AML-193 (cell line): ENCODE results near the gene GLTPD2.

Experiments used
- DNase-seq, 2 experiments: peaks; one replicate each; lab custom pipeline; 2025; lab: John Stamatoyannopoulos, UW

GLTPD2 gene

DNA sequence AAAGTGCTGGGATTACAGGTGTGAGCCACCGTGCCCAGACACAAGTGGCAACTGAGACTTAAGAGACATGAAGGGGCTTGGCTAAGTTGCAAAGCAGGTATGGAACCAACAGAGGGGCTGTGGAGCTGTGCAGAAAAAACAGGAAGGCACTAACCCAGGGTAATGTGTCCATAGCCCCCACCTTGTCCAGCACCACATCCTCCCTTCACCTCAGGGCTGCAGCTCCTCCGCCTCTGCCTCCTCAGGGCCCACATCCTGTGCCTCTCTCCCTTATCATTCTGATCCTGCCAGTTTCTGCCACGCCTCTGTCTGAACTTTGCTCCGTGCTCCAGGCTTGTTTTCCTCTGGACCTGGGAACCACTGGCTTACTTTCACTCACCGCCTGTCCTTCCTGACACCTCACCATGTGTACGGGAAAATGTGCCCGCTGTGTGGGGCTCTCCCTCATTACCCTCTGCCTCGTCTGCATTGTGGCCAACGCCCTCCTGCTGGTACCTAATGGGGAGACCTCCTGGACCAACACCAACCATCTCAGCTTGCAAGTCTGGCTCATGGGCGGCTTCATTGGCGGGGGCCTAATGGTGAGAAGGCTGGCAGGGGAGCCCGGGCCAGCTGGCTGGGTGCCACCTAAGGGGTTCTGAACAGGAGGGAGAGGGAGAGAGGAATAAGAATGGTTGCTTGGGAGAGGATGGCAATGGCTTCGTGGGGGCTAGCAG lies 17.1 kb upstream of the GLTPD2 start, which contains the start of gene TM4SF5:
Gene TM4SF5, plus strand, starts transcription at position 368 of the 716 bp plus-strand sequence. Its CDS starts 37 bp downstream, at position 405.
- no peak for DNase-seq

- DNase-seq, result no peak
Measured at GRCh38 chr17:4772235-4772613, 16.5 kb upstream of the GLTPD2 start.

- no peak for DNase-seq
Measured at GRCh38 chr17:4777969-4778760, 10.6 kb upstream of the GLTPD2 start.

DNA sequence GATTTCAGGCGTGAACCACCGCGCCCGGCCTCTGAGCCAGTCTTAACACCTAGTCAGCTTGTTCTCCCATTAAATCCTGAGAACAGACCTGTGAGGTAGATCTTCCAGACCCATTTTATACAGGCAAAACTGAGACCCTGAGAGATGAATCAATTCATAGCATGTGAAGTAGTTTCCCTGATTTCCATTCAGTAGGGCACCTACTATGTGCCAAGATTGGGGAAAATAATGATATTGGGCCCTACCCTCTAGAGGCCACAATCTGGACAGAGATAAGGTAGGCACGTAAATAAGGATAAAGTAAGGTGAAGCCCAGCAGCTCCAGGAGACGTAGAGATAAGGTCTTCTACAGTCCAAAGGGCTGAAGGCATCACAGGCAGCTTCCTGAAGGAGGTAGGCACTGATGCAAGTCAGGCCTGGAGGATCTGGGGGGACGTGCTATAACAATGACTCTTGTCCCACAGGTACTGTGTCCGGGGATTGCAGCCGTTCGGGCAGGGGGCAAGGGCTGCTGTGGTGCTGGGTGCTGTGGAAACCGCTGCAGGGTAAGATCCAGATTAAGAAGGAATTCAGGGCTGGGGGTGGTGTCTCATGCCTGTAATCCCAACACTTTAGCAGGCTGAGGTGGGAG lies 8.3 kb upstream of the GLTPD2 start:
- no peak for DNase-seq

DNA sequence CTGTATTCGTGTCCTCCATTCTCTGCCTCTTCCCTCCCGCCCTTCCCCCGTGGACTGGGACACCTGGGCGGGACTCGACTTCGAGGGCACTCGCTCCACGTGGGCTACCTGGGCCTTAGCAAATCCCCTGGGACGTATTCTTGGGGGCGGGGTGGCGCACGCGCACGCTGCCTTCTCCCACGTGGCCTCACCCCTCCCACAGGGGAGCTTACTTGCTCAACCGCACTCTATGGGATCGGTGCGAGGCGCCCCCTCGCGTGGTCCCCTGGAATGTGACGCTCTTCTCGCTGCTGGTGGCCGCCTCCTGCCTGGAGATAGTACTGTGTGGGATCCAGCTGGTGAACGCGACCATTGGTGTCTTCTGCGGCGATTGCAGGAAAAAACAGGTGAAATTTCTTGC lies 6.1 kb upstream of the GLTPD2 start:
- no peak for DNase-seq

DNA sequence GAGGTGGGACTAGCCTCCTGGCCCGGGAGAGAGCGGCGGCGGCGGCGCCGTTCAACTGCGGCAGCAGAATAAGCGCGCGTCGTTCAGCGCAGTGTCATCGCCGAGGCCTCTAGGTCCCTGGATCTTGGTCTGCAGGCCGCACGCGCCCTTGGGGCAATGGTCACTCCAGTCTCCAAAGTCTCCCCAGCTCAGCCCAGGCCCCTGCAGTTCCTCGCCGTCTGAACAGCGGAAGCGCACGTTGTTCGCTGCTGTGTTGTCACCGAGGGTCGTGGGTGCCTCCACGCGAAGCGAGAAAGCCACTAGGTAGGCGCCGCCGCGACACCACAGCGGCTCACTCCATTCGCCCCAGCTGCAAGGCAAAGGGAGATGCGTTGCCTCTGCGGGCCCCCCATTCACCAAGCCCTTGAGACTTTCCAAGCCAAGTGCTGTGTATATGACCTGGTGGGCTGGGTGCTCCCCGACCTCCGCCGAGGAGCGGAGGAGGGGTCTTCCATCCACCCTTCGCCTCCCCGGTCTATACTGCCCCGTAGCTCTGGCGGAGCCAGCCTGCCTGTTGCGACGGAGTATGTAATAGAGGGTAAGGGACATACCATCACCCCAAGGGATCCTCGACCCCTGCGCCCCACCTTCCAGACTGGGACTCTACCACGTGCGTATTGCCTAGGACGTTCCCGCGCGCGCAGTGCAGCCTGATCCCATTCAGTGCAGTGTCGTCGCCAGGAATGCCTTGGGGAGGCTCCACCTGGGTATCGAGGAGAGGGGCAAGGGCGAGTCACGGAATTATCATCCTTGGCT lies 3.3 kb upstream of the GLTPD2 start:
- DNase-seq, result no peak

GRCh38 chr17:4786106-4786511 lies 2.7 kb upstream of the GLTPD2 start, which contains the start of gene VMO1:
TSS of gene VMO1 (minus strand) at chr17:4786364. CDS start at chr17:4786352, 12 bp downstream.
- no peak for DNase-seq

DNA sequence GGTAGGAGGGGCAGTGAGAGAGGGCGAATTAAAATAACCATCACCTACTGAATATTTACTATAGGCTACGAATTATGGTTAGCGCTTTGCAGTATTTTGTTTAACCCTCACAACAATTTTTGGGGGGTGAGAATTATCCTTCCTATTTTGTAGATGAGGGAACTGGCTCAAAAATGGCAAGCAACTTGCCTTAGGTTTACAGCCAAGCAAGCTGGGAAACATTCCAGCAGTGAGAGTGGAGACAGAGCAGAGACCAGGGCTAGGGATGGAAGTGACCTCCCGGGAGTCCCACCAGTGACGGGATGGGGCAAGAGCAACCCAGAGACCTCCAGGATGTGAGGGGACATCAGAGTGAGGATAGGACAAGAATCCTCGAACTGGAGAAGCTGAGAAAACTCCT lies 2.2 kb upstream of the GLTPD2 start:
- DNase-seq, result no peak

- DNase-seq, result no peak
Measured at GRCh38 chr17:4788159-4788806, 481 bp upstream of the GLTPD2 start.

DNA sequence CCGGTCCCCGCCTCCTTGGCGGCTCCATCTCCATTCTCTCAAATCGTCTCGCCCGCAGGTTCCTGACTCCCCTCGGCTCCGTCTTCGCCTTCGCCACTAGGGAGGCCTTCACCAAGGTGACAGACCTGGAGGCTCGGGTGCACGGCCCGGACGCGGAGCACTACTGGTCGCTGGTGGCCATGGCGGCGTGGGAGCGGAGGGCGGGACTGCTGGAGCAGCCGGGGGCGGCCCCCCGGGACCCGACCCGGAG lies 862 bp downstream of the GLTPD2 start:
- DNase-seq, result no peak

GRCh38 chr17:4789951-4790704 lies 1.4 kb downstream of the GLTPD2 start:
- DNase-seq, result peak; percentile 36 to 48

DNA sequence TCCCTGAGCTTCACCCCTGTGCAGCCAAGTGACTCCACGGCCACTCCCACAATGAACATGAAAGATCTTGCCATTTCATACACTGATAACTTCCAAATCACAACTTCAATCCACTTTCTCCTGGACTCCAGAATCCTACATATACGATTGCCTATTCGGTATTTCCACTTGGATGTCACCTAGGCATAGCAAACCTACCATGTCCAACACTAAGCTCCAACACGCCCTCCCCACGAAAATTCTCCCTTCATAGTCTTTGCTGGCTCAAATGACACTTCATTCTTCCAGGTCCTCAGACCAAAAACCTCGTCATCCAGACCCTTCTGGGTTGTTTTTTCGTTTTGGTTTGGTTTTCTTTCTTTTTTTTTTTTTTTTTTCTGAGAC lies 1.9 kb downstream of the GLTPD2 start:
- no peak for DNase-seq

DNA sequence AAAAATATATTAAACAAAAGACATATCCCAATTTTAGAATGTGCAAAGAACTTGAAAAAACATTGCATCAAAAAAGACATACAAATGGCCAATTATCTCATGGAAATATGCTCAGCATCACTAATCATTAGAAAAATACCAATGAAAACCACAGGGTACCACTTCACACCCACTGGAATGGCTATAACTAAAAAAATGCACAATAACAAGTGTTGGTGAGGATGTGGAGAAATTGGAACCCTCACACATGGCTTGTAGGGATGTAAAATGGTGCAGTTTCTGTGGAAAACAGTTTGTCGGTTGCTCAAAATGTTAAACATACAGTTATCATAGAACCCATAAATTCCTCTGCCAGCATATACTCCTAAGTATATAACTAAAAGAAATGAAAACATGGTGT lies 6.4 kb downstream of the GLTPD2 start:
- DNase-seq, result no peak

- no peak for DNase-seq
Measured at GRCh38 chr17:4796552-4796920, 7.8 kb downstream of the GLTPD2 start.

DNA sequence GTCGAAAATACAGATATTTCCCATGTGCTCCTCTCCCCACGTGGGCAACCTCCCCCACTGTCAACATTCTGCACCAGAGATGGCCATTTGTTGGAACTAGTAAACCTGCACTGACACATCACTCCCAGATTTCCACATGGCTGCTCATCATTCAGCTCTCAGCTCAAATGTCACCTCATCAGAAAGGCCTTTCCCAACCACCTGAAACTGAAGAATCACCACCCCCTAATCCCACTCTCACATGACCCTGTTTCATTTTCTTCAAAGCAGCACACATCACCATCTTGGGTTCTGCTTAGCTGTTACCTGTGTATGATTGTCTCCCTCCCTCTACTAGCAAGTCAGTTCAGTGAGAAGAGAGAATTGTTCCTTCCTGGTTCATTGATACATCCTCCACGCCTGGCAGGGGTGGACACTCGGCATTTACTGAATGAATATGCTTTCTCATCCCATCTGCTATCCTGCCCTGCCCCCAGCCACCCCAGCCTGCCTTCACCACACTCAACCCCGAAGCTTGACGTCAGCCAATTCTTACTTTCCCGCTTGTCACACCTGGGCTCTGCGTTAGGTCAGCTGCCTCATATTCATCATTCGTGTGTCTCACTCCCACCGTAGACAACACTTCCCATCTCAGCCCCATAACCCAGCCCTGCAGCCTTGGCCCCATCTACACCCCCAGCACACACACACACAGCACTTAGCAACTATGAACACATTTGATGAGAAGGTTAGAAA lies 11.9 kb downstream of the GLTPD2 start:
- DNase-seq, result no peak

GRCh38 chr17:4802228-4802627 lies 13.5 kb downstream of the GLTPD2 start, which contains the start of gene C17orf114:
TSS of gene C17orf114 (minus strand) at chr17:4802328.
- DNase-seq, result no peak

GRCh38 chr17:4806456-4806776 lies 17.7 kb downstream of the GLTPD2 start:
- DNase-seq, result no peak

- peak; percentile 28 to 44 for DNase-seq
Measured at GRCh38 chr17:4806777-4807604, 18.2 kb downstream of the GLTPD2 start, which contains the start of gene PLD2. TSS of gene PLD2 (plus strand) at chr17:4807152. CDS start at chr17:4807773, 621 bp downstream.

- DNase-seq, result no peak
Measured at GRCh38 chr17:4807605-4808377, 19.0 kb downstream of the GLTPD2 start.
